Left lung (tissue), 10 donors: ENCODE results near the gene GPBP1L1. TPM values are rescaled to one million over a fixed set of nuclear protein-coding genes. Genes with fewer than 3 reads are reported as not detected.
A peak's percentile ranks its signal among the peaks of the same experiment; 100 is the strongest.

ENCODE experiments used
- ATAC-seq: fragments of 200-7000 bp; cut with Tn5 transposase; one replicate; pipeline ENCODE4 v1.9.1; 2020; ENCODE audit warnings: moderate library complexity
- DNase-seq, 4 donors: peaks; one replicate each; pipeline ENCODE4 v3.0.0-alpha.2; 2013 to 2020
- H3K27ac ChIP-seq, 2 donors: fragments of 200-600 bp; sonication (generic) in 1 of 2; one replicate each; pipeline versions ENCODE4 v1.5.0 to v1.8.0; 2020 to 2021
- H3K27me3 ChIP-seq, 2 donors: fragments of 200-600 bp; sonication (generic) in 1 of 2; one replicate each; pipeline versions ENCODE4 v1.5.0 to v1.8.0; 2020 to 2021
- H3K36me3 ChIP-seq, 2 donors: fragments of 200-600 bp; sonication (generic) in 1 of 2; one replicate each; pipeline versions ENCODE4 v1.5.0 to v1.8.0; 2020 to 2021
- H3K4me1 ChIP-seq, 2 donors: fragments of 200-600 bp; one replicate each; pipeline ENCODE4 v1.8.0; 2021
- H3K4me3 ChIP-seq, 2 donors: fragments of 200-600 bp; sonication (generic) in 1 of 2; one replicate each; pipeline versions ENCODE4 v1.5.0 to v1.8.0; 2020 to 2021; ENCODE audit warnings: mild to moderate bottlenecking in 1 of 2
- H3K9me3 ChIP-seq, 2 donors: fragments of 200-600 bp; sonication (generic) in 1 of 2; one replicate each; pipeline versions ENCODE4 v1.5.0 to v1.8.0; 2020 to 2021
- CTCF ChIP-seq, 2 donors: fragments of 200-600 bp; sonication (generic) in 1 of 2; IDR thresholded peaks; one replicate each; pipeline versions ENCODE4 v1.5.0 to v1.8.0; 2021; ENCODE audit warnings: antibody characterized with exemption in 2 of 2
- intact Hi-C, 2 donors: fragments of 100-400 bp; cut with DNase I; formaldehyde crosslinking; loops; one replicate each; pipeline versions ENCODE4 v1.11.2 to v1.14.2; 2022
- polyA plus RNA-seq, 6 donors: library from polyadenylated mRNA; unstranded; fragments of 120-200 nt; gene quantifications; one replicate each; pipeline ENCODE4 v1.2.1, GENCODE V29; 2013; ENCODE audit not compliant: insufficient read length in 6 of 6
- total RNA-seq, 2 donors: library from RNA; stranded (reverse); fragmentation: NEBNext Ultra II Directional; extraction: Animal tissue kit (Norgen Biotek cat#: 25700); gene quantifications; one replicate each; pipeline ENCODE4 v1.2.1, GENCODE V29; 2021
- donor health status: DM: no; HTN: yes; CAD: no.
- donor health status: DM: no; HTN: no; CAD: no.

GPBP1L1 gene
- total and polyA plus RNA-seq, 8 donors, result 94.9 to 132 (median 111) TPM

GRCh38 chr1:45589861-45590260 lies 96.5 kb downstream of the GPBP1L1 start:
- ATAC-seq, result peak; percentile 34
- H3K27ac ChIP-seq, result no peak overlapping the region
- H3K36me3 ChIP-seq, result peaks cover 0 to 35% of the 10 kb centered on the region in 2 donors
- H3K4me3 ChIP-seq, result no peak overlapping the region
- peaks cover 16 to 33% of the 10 kb centered on the region in 2 donors for H3K4me1 ChIP-seq
- TF ChIP-seq CTCF (IDR thresholded peaks at IDR 0.05), result no peak
- intact Hi-C loops, result no loop called here
- no peaks in the 10 kb centered on the region for H3K27me3 ChIP-seq
- no peaks in the 10 kb centered on the region for H3K9me3 ChIP-seq
- DNase-seq, result no peak

GRCh38 chr1:45586769-45587168 lies 99.6 kb downstream of the GPBP1L1 start:
- H3K36me3 ChIP-seq, result peaks cover 0 to 8% of the 10 kb centered on the region in 2 donors
- TF ChIP-seq CTCF (IDR thresholded peaks at IDR 0.05), result no peak
- H3K27ac ChIP-seq, result peak overlapping the region in 1 of 2 donors; percentile 45
- no peak for ATAC-seq
- peak overlapping the region in 1 of 2 donors; percentile 24 for H3K4me3 ChIP-seq
- no peaks in the 10 kb centered on the region for H3K9me3 ChIP-seq
- H3K4me1 ChIP-seq, result peaks cover 16 to 48% of the 10 kb centered on the region in 2 donors
- intact Hi-C loops, result no loop called here
- no peaks in the 10 kb centered on the region for H3K27me3 ChIP-seq
- no peak for DNase-seq

- no peak for DNase-seq
- Histone ChIP-seq H3K9me3 (no peaks in the 10 kb centered on the region), H3K4me1 (peaks cover 13 to 44% of the 10 kb centered on the region in 2 donors), H3K36me3 (no peaks in the 10 kb centered on the region), H3K4me3 (peak overlapping the region in 1 of 2 donors; percentile 100), H3K27ac (peak overlapping the region in 1 of 2 donors; percentile 93), H3K27me3 (no peaks in the 10 kb centered on the region)
- TF ChIP-seq CTCF (IDR thresholded peaks at IDR 0.05), result no peak
- no peak for ATAC-seq
- intact Hi-C loops, result no loop called here
These were observed 100.7 kb downstream of the GPBP1L1 start for GRCh38 chr1:45585496-45586075.

DNA sequence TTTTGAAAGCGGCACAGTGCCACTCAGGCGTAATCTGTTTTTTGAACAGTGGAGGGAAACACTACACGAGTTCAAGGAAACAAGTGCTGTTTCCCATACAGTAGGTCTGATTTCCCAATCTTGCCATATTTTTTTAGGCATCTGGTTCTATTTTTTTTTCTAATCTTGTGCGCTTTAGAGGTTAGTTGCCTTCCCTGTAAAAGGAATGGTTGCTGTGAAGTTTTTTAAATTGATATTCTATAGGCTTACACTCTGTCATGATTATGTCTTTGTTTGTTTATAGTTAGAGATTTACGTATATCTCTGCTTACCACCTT lies 101.3 kb downstream of the GPBP1L1 start:
- ATAC-seq (no peak), DNase-seq (no peak)
- Histone ChIP-seq H3K36me3 (no peaks in the 10 kb centered on the region), H3K9me3 (no peaks in the 10 kb centered on the region), H3K4me1 (peaks cover 12 to 39% of the 10 kb centered on the region in 2 donors), H3K4me3 (peak overlapping the region; percentile 100), H3K27me3 (no peaks in the 10 kb centered on the region), H3K27ac (peak overlapping the region; percentile 93)
- intact Hi-C loops, result no loop called here
- no peak for TF ChIP-seq CTCF (IDR thresholded peaks at IDR 0.05)

DNA sequence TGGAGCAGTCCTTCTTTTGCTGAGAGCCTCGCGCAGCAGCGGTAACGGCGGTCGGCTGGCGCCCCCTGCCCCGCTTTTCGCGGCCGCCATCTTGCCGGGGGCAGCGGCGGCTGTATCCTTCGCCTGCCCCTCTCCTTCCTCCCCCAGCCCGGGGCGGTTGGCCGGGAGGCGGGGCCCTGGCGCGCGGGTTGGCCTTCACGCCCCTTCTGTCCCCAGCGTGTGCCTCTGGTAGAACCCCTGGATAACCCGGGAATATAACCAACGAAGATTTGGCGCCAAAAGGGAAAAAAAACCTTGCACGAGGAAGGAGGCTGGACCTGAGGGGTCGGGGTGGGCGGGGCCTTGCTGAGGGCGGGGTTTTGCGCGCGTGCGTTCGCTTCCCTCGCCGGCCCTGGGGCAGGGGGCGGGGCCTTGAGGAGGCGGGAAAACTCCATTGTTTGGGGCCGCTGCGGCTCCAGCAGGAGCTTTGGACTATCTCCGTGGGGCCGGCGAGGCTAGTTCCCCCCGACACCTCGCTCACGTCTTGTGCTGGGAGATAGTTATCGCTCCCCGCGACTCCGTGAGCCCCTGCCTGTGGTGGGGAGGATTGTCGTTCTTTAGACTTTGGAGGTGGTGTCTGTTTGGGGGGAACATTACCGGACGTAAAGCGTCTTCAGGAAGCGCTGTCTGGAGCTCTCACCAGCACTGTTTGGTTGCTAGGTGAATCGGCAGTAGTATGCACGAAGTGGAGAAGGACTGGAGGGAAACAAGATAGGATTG lies 101.8 kb downstream of the GPBP1L1 start:
- DNase-seq, result peak; percentile 89 to 95 (median 92)
- ATAC-seq, result peak; percentile 86
- H3K4me3 ChIP-seq, result peak overlapping the region; percentile 100
- no peak for TF ChIP-seq CTCF (IDR thresholded peaks at IDR 0.05)
- peaks cover 9 to 39% of the 10 kb centered on the region in 2 donors for H3K4me1 ChIP-seq
- no peaks in the 10 kb centered on the region for H3K9me3 ChIP-seq
- no peaks in the 10 kb centered on the region for H3K36me3 ChIP-seq
- no peaks in the 10 kb centered on the region for H3K27me3 ChIP-seq
- peak overlapping the region; percentile 93 for H3K27ac ChIP-seq
- intact Hi-C loops, result no loop called here
